GM12891 (cell line): Measurements from ENCODE around the gene PTPN13.
"Not testable (repeated sequence)": the region's sequence is repeated elsewhere in the genome, so short reads cannot be mapped to it uniquely, and the experiment has no call there.

Experiments used
- POLR2A ChIP-seq: IDR thresholded peaks from 2 replicates; pipeline ENCODE4 v1.6.1; 2011; ENCODE audit warnings: low read depth, low read length, control low read depth
- POLR2AphosphoS5 ChIP-seq: IDR thresholded peaks from 2 replicates; pipeline ENCODE4 v1.6.1; 2011; ENCODE audit warnings: low read depth, low read length, control low read depth
- SPI1 ChIP-seq: IDR thresholded peaks from 2 replicates; pipeline ENCODE4 v1.6.1; 2011; ENCODE audit warnings: low read depth, low read length, control low read depth
- TAF1 ChIP-seq: IDR thresholded peaks from 2 replicates; pipeline ENCODE4 v1.6.1; 2011; ENCODE audit warnings: low read depth, low read length, control low read depth

GRCh38 chr4:86719149-86719548, 125.0 kb downstream of the PTPN13 start:
- TF ChIP-seq POLR2AphosphoS5, POLR2A, TAF1, SPI1: not testable (repeated sequence)
